Measurements from ENCODE around the gene HTR3E. TPM values are rescaled to one million over a fixed set of nuclear protein-coding genes. Genes with fewer than 3 reads are reported as not detected.

Gene HTR3E
- total and polyA plus RNA-seq, 2 of the 13 experiments (the other 11 are each of a cell fraction or from before 2014, with no cell fraction given): not detected

GRCh38 chr3:184155644-184156521 lies 59.0 kb downstream of the HTR3E start (continued):
- TF ChIP-seq RFX5 (IDR thresholded peaks at IDR 0.05; ENCODE audit: low read depth, low read length): no peak
- TF ChIP-seq ZHX1 (CRISPR knock-in tag; IDR thresholded peaks at IDR 0.05; ENCODE audit: low read depth): no peak
- TF ChIP-seq SAP130 (CRISPR knock-in tag; IDR thresholded peaks at IDR 0.05; ENCODE audit: low read depth): 0 out of 2 replicates have a peak, but pooled peaks have one; percentile 64
- TF ChIP-seq REPIN1 (CRISPR knock-in tag; IDR thresholded peaks at IDR 0.05; ENCODE audit: borderline replicate concordance, low read depth): 0 out of 2 replicates have a peak, but pooled peaks have one; percentile 35
- TF ChIP-seq ZC3H13 (CRISPR knock-in tag; IDR thresholded peaks at IDR 0.05): peak; percentile 60; the same call in 1 of the 2 replicates
- peak; percentile 68; the same call in 1 of the 2 replicates for TF ChIP-seq PPARG (CRISPR knock-in tag; conservative IDR thresholded peaks at IDR 0.05)
- TF ChIP-seq MED1 (CRISPR knock-in tag; IDR thresholded peaks at IDR 0.05): 0 out of 2 replicates have a peak, but pooled peaks have one; percentile 3
- TF ChIP-seq GATAD2A (CRISPR knock-in tag; IDR thresholded peaks at IDR 0.05): 0 out of 2 replicates have a peak, but pooled peaks have one; percentile 28
- TF ChIP-seq HNRNPH1 (optimal IDR thresholded peaks at IDR 0.05; ENCODE audit: low read depth, low read length): no peak
- no peak; the same call in 1 of the 2 replicates for TF ChIP-seq ZFX (CRISPR knock-in tag; IDR thresholded peaks at IDR 0.05; ENCODE audit: low read depth)
- TF ChIP-seq GMEB1 (CRISPR knock-in tag; IDR thresholded peaks at IDR 0.05; ENCODE audit: borderline replicate concordance): no peak
- peak; percentile 16 for TF ChIP-seq KMT2A (CRISPR knock-in tag; IDR thresholded peaks at IDR 0.05)
- peak; percentile 19; the same call in 1 of the 2 replicates for TF ChIP-seq ZNF878 (CRISPR knock-in tag; IDR thresholded peaks at IDR 0.05)
- TF ChIP-seq ZNF687 (CRISPR knock-in tag; IDR thresholded peaks at IDR 0.05): peak; percentile 41; the same call in 1 of the 2 replicates
- TF ChIP-seq MIER3 (CRISPR knock-in tag; IDR thresholded peaks at IDR 0.05; ENCODE audit: borderline replicate concordance): no peak
- TF ChIP-seq ARHGAP35 (CRISPR knock-in tag; IDR thresholded peaks at IDR 0.05; ENCODE audit: borderline replicate concordance): 0 out of 2 replicates have a peak, but pooled peaks have one; percentile 43
- no peak for TF ChIP-seq NAIF1 (CRISPR knock-in tag; IDR thresholded peaks at IDR 0.05; ENCODE audit: borderline replicate concordance)

Data from HepG2 (cell line).